NCI-H1694 (cell line): Measurements from ENCODE around the gene SARNP.
A peak's percentile ranks its signal among the peaks of the same experiment; 100 is the strongest.

Source experiments
- DNase-seq: peaks from one replicate; lab custom pipeline; 2025; lab: John Stamatoyannopoulos, UW

Gene SARNP

DNA sequence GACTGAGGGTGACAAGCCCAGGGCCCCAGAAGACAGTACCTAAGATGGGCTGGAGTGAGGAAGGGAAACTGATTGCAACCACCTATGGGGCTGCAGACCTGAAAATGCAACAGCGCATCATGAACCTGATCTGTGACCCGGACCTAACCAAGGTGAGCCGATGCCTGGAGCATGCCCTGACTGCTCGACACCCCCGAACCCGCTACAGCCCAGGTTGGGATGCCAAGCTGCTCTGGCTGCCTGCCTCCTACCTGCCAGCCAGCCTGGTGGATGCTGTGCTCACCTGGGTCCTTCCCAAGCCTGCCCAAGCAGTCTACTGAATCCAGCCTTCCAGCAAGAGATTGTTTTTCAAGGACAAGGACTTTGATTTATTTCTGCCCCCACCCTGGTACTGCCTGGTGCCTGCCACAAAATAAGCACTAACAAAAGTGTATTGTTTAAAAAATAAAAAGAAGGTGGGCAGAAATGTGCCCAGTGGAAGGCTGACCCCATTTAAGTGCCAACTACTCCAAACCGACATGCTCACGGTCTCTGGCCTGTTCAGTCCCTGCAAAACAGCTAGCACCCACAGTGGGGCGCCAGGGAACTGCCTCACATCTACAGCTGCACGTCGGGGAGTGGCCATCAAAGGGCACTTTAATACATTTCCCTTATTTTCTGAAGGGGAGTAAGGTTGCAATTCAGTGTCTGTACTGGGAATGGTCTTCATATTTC lies 93.1 kb downstream of the SARNP start:
- DNase-seq, result peak; percentile 22

DNA sequence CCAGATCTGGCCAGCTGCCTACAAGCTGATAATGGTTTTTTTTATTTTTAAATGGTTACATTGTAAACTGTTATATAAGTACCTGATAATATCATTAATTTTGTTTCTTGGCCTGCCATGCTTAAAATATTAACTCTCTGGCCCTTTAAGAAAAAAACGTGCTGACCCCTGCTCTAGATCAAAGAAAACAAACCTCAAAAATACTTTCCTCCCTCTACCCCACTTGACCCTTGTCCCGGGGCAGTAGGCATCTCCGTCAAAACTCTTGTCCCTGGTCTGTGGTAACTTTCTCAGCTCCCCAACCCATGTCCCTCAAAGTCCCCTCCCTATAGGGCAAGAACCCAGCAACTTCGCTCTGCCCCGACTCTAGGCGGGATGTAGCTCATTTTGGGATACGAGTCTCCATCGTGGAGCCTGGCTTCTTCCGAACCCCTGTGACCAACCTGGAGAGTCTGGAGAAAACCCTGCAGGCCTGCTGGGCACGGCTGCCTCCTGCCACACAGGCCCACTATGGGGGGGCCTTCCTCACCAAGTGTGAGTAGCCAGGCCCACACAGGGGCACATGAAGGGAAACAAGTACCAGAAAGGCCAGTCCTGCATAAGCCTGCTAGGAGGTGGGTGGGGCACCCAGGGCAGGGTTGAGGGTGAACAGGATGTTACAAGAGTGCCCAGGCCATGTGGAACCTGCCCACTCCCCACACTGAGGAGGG lies 93.9 kb downstream of the SARNP start:
- DNase-seq, result no peak

DNA sequence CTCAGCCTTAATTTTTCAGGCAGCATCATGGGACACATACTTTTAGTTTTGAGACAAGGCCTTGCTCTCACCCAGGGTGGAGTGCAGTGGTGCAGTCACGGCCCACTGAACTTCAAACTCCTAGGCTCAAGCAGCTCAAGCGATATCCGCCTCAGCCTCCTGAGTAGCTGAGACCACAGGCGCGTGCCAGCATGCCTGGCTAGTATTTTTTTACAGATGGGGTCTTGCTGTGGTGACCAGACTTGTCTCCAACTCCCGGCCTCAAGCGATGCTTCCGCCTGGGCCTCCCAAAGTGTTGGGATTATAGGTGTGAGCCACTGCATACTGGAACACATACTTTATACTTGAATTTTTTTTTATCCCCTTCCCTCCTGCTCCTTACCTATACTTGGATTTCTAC lies 94.6 kb downstream of the SARNP start:
- DNase-seq, result no peak

DNA sequence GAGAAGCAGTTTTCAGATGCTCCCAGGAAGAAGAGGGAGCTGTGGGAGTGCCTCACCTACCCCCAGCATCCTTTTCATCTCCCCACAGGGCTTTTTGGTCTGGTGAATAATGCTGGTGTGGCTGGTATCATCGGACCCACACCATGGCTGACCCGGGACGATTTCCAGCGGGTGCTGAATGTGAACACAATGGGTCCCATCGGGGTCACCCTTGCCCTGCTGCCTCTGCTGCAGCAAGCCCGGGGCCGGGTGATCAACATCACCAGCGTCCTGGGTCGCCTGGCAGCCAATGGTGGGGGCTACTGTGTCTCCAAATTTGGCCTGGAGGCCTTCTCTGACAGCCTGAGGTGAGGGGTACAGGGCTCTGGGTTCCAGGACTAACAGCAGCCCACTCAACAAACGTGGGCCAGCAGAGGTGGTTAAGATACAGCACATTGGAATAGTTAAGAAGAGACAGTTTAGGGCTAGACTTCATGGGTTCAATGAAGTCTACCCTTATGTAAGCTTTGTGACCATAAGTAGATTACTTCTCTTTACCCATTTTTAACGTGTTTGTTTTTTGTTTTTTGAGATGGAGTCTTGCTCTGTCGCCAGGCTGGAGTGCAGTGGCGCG lies 95.8 kb downstream of the SARNP start:
- DNase-seq, result no peak

DNA sequence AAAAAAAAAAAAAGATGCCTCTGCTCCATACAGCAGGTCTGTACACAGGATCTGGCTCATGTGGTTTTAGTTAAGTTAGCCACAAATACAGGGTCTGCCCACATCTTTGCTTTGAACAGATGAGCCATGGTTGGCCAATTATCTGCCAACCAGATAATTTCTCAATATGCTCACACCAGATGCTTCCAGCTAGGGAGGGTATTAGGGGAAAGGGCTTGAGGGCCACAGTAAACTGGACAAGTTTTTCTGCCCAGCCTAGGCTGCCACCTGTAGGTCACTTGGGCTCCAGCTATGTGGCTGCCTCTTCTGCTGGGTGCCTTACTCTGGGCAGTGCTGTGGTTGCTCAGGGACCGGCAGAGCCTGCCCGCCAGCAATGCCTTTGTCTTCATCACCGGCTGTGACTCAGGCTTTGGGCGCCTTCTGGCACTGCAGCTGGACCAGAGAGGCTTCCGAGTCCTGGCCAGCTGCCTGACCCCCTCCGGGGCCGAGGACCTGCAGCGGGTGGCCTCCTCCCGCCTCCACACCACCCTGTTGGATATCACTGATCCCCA lies 96.6 kb downstream of the SARNP start:
- peak; percentile 88 for DNase-seq

DNA sequence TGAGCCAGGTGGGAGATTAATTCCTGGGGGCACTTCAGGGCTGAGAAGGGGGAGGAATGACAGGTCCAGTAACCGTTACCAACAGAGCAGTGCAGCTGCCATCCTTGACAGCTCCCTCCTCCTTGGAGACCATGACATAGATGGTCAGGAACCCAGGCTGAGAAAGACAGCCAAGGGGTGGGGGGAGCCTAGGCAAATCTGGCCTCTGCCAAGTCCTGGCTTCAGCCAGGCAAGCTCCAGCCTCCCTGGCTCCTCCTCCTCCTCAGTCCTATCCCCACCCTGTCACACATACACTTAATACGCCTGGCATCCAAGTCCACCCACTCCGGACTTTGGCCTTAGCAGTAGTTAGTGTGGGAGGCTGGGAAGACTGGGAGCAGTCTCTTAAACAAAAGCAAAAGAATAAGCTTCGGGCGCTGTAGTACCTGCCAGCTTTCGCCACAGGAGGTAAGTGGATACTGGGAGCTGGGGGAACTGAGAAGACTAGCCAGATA lies 97.4 kb downstream of the SARNP start, which contains the start of gene RDH5:
RDH5 (plus strand) TSS at position 323 of the 494 bp plus-strand sequence. CDS start 792 bp downstream, outside the sequence.
- no peak for DNase-seq

DNA sequence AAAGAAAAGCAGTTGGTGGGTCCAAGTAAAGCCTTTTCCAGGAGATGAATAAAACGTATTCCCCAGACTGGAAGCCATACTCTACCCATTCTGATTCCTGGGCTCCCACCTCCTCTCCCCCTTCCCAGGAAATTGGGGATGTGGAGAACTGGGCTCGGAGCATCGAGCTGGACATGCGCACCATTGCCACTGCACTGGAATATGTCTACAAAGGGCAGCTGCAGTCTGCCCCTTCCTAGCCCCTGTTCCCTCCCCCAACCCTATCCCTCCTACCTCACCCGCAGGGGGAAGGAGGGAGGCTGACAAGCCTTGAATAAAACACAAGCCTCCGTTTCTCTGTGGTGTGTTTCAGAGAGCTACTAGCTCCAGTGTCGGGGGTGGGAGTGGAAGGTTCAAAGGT lies 98.2 kb downstream of the SARNP start:
- DNase-seq, result no peak

DNA sequence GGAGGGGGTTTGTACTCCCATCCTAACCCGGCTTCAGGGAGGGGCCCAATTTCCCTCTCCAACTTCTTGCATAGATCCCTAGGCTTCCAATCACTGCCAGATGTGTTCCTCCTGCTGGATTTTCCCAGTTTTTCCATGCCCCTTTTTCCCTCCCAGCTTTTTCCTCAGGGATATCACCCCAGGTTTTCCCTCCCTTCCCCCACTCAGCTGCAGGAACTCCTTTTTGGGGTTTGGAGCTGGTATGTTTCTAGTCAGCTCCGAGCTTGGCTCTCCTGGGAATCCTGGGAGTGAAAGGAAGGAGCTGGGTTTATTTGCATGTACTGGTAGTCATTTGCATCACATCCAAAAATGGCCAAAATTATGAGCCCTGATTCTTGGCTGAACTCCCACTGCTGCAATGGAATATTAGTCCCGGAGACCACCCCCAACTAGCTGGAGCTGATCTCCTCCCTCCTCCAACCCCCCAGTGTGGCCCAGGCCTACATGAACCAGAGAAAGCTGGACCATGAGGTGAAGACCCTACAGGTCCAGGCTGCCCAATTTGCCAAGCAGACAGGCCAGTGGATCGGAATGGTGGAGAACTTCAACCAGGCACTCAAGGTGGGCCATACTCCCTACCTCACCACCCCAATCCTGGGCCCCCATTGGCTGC lies 98.8 kb downstream of the SARNP start:
- no peak for DNase-seq

DNA sequence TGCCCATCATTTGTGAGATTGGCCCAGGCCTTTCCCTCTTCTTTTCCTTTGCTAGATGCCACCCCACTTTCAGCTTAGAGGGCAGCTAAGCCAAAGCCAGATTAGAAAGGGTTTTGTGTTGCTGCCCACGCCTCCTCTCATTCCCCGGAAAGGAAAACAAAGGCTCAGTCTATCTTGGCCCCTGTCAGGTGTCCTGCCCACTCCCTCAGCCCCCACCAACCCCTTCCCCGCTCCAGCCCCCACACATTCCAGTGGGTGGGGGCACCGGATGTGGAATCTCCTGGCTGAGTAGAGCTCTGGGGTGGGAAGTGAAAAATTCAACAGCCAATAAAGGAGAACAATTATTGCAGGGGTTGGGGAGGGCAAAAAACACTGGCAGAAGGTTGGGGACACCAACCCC lies 99.5 kb downstream of the SARNP start:
- peak; percentile 33 for DNase-seq

DNA sequence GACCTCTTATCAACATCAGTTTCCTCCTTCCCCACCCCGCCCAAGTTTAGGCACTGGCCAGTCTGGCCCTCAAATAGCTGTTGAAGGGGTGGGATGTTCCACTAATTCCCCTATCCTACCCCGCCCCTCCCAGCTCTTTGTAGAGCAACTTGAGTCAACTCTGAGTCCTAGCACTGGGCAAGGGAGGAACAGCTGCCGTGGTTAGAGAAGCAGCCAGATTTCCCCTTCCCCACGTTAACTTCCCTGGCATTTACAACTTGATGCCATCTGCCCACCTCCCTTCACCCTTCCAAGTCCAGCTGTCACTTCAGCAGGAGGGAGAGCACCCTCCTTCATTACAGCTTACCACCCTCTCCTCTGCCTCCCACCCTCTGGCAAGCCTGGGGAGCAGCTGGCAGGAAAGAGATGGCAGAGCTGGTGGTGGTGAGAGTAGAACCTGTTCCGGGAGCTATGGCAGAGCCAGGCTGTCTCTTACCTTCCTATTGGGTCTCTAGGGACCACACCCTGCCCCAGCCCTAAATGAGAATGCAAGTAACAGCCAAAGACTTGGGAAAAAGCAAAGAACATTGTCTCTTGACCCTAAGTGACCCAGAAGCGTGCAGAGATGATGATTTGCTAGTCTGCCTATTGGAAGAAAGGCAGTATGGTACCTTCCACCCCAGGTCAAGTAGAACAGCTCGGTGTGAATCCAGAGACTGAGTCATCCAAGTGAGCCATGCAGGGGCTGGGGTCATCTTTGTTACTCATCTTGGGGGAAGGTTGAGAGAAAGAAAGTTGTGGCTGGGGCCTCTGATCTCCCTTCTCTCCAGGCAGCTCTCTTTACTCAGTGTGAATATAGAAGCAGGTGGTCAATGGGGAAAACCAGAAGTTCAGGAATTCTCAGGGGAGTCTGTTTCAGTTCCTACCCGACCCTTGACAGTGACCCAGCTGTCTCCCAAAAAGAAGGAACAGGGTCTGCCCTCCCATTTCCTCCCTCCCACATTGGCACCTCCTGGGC lies 100.2 kb downstream of the SARNP start:
- DNase-seq, result peak; percentile 96

DNA sequence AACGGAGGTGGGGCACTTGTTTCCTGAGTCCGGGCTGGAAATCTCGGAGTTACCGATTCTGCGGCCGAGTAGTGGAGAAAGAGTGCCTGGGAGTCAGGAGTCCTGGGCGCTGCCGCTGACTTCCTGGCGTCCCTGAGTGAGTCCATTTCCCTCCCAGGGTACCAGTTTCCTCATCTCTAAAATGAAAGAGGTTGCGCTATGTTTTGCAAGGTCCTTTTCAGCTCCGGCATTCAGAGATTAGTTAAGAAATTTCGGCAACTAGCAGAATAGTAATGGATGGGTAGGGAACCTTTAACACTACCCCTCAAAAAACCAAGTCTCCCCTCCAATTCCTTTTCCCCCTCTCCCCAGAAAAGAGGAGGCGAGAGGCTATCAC lies 101.0 kb downstream of the SARNP start:
- DNase-seq, result no peak

DNA sequence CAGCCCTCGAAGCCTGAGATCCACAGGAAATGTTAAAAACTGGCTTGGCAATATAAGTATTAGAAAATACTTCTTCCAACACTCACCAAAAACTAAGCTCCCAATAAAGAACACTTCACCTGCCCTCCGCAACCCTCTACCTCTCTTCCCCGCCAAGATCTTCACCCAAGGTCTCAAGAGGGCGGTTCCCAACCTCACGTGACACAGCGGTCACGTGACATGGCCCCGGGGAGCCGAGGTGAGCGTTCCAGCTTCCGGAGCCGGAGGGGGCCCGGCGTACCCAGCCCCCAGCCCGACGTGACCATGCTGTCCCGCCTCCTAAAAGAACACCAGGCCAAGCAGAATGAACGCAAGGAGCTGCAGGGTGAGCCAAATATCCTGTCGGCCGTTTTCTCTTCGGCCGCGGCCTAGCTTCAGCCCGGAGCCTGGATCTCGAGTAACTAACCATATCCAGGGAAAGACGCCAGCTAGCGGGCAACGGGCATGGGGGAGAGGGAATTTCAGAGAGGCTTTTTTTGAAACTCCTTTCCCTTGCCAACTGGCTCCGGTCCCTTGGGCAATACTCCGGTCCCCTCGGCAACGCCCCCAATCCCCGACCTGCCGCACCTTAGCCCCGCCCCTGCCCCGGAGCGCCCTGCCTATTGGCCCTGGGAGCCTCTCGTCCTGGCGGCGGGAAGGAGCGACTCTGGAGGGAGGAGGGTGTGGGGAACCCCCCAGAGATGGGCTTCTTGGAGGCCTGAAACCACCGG lies 101.5 kb downstream of the SARNP start, which contains the start of gene BLOC1S1:
BLOC1S1 (plus strand) TSS at position 214 of the 749 bp plus-strand sequence; CDS start at position 220, 6 bp downstream.
- peak; percentile 82 for DNase-seq

DNA sequence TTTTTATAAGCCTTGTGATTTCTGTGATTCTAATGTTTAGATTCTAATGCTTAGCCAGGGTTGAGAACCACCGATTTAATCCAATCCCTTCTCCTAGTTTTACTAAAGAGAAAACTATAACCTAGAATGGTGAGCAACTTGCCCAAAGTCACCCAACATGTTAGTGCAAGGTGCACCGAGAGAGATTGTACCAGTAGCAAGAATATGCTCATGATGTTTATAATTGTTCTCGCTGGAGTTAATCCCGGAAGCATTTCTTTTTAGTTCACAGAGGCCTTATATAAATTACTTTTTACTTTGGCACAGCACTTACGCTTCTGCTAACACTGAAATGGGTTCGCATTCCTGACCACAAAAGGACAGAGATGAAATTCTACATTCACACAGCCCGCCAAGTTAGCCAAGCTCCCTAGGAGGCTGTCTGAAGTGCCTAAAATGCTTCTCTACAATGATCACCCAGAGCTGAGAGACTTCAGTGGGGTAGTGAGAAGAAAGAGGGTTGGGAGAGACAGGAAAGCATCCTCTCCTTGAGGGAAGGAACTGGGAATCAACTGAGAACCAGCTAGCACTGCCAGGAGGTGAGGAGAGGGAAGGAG lies 102.3 kb downstream of the SARNP start:
- DNase-seq, result no peak

DNA sequence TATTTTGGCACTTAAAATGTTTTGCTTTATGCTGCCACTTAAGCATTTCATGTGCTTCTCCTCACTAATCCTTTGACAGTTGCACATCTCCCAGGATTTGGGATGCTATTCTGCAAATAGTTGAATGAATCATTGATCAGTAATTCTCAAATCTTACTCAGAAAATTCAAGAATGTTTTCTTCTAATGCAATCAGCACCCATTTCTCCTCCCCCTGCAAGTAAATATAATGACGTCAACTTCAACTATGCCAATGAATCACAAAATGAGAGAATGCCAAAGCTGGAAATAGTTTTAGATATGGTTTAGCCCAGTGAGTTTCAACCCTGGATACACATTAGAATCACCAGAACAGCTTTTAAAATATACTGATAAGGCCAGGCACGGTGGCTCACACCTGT lies 103.8 kb downstream of the SARNP start:
- DNase-seq, result no peak

DNA sequence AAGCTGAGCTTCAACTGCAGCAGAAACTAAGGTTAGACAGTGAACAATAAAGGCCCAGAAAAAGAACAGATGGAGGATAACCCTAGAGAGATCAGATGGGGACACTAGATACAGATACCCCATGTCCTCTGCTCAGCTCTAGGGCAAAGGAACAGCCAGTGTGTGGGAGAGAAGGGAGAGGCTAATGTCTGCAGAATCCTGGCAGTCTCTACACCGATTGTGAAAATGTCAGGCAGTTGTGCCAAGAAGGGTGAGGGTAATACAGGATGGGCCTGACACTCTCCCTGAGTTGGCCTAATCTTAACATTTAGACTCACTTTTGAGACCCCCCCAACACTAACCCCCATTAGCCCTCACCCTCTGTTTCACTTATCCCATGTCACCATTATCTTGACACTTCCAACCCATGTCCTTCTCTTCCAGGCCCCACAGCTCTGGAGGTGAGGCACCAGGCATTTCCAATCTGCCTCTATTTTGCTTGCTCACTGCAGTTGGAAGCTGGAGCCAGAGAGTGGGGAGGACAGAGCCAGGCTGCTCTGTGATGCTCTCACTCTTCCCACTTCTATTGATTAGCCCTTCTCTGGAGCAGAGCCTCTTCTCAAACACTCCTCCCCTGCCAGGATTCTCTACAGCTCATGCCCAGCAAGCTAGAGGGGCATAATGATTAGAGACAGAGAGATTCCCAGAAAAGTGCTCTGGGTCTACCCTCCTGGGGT lies 104.7 kb downstream of the SARNP start:
- DNase-seq, result no peak

DNA sequence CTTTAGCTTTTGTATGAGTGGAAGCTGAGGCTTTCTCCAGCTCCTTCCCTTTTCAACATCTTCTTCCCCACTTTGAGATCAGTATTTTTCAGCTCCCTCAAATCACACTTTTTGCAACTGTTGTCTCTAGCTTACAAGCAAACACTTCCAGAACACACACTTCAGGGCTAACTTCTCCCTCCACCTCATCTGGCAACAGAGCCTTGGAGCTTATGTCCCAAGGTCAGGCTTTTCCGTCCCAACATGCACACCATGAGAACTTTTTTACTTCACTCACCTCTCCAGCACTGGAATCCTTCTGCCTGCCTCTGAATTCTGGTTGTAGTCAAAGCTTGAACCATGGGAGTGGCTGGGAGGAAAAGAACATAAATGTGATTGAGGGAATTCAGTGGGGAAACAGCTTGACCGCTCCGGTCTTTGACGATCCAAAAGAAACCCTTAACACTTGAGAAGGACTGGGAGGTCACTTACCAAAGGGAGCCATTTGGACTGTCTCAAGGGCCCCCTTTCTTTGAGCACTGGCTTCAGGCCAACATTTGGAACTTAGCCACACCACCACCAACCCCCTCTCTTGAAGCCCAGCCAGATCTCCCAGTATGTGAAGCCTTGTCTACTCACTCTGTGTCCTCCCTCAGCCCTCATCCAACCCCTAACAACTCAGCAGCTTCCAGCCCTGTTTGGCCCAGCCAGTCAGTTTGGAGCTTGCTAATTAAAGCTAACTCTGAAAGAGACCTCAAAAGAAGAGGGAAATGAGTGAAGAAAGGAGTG lies 105.6 kb downstream of the SARNP start:
- no peak for DNase-seq

DNA sequence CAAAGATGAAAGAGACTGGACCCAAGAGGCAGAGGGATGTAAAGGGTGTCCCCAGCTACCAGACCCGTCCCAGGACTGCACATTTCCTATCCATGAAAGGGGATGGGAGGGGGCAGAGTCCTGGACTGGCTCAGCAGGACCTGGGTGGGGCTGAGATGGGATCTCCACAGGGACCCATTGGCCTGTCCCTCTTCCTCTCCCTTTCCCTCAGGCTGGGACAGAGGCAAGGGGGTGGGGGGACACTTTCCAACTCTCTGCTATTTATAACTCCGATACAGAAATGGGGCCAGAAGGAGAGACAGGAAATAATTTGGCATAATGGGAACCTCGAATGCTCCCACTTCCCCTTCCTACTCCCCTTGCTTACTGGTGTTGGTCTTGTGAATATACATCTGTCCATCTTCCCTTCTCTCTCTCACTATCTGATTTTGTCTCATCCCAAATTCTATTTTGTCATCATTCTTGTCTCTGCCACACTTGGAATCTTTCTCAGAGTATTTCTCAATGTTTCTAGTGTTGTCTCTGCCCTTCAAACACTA lies 108.8 kb downstream of the SARNP start:
- DNase-seq, result no peak
